Measurements from ENCODE around the gene PPP1R15B.
A peak's percentile ranks its signal among the peaks of the same experiment; 100 is the strongest.

Gene PPP1R15B

GRCh38 chr1:204358605-204359004, 53.0 kb downstream of the PPP1R15B start:
- no peak for DNase-seq (ENCODE audit: insufficient read length, low spot score)
- no peak for FAIRE-seq
- TF ChIP-seq, protein P1, sequence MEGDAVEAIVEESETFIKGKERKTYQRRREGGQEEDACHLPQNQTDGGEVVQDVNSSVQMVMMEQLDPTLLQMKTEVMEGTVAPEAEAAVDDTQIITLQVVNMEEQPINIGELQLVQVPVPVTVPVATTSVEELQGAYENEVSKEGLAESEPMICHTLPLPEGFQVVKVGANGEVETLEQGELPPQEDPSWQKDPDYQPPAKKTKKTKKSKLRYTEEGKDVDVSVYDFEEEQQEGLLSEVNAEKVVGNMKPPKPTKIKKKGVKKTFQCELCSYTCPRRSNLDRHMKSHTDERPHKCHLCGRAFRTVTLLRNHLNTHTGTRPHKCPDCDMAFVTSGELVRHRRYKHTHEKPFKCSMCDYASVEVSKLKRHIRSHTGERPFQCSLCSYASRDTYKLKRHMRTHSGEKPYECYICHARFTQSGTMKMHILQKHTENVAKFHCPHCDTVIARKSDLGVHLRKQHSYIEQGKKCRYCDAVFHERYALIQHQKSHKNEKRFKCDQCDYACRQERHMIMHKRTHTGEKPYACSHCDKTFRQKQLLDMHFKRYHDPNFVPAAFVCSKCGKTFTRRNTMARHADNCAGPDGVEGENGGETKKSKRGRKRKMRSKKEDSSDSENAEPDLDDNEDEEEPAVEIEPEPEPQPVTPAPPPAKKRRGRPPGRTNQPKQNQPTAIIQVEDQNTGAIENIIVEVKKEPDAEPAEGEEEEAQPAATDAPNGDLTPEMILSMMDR (IDR thresholded peaks at IDR 0.05; ENCODE audit: insufficient read depth, missing control alignments), result no peak

GRCh38 chr1:204357551-204358490, 53.8 kb downstream of the PPP1R15B start:
- TF ChIP-seq, protein P1 (IDR thresholded peaks at IDR 0.05; ENCODE audit: insufficient read depth, missing control alignments), result no peak
- no peak for DNase-seq (ENCODE audit: insufficient read length, low spot score)
- peak; percentile 44 for FAIRE-seq

DNA sequence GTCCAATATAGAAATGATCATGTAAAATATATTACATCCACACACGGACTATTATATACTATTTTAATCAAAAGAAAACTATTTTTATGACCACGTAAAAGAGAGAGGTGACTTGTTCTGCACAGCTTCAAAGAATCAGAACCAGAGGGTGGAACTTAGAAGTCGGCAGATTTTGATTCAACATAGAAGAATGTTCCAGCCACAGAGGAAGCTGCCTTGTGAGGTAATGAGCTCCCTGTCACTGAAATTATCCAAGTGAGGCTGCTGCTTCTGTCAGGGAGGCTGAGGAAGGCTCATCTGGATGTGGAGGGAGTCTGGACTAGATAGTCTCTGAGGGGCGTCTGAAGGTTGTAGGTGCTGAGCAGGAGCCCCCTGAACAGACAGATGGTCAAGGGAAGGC, 54.6 kb downstream of the PPP1R15B start:
- DNase-seq (ENCODE audit: insufficient read length, low spot score), result no peak
- TF ChIP-seq, protein P1 (IDR thresholded peaks at IDR 0.05; ENCODE audit: insufficient read depth, missing control alignments), result no peak
- FAIRE-seq, result no peak

DNA sequence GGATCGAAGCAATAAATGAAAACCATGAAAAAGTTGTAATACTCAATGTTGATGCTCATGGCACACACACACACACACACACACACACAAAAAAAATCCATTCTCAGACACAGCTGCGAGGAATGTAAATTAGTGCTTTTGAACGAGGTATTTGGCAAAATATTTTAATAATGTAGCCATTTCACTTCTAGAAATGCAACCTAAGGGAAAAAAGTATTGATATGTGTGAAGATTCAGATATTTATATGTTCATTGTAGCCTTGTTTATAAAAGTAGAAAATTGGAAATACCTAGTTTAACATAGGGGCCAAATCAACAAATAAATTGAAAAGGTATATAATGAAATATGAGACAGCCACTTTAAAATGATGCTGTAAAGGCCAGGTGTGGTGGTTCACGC, 55.7 kb downstream of the PPP1R15B start:
- TF ChIP-seq, protein P1 (IDR thresholded peaks at IDR 0.05; ENCODE audit: insufficient read depth, missing control alignments), result no peak
- no peak for DNase-seq (ENCODE audit: insufficient read length, low spot score)
- peak; percentile 21 for FAIRE-seq

DNA sequence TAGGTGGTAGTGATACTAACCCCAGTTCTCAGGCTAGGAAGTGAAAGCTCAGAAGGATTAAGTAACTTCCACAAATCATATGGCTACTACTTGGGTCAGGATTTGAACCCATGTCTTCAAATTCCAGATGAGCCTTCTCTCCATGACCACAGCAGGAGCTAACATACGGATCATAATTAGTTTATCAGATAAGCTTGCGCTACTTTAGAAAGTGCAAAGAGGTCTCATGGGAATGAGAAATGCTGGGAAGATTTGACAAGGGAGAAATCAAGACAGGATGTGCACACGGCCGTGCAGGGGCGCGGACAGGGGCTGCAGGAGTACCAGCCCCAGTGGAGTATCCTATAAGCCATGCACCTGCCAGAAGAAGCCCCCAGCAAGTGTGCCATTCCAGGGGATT, 57.0 kb downstream of the PPP1R15B start:
- TF ChIP-seq, protein P1 (IDR thresholded peaks at IDR 0.05; ENCODE audit: insufficient read depth, missing control alignments), result no peak
- FAIRE-seq, result peak; percentile 82

More for the DNA sequence above, 57.0 kb downstream of the PPP1R15B start:
- DNase-seq (ENCODE audit: insufficient read length, low spot score), result no peak
